Testis (tissue), 3 donors: ENCODE data around the gene GRID1. TPM values are rescaled to one million over a fixed set of nuclear protein-coding genes. Genes with fewer than 3 reads are reported as not detected.

ENCODE experiments used
- DNase-seq: peaks from one replicate; pipeline ENCODE4 v3.0.0-alpha.2; 2019
- H3K27ac ChIP-seq, 2 donors: fragments of 200-600 bp; sonication (generic); one replicate each; pipeline ENCODE4 v1.5.1; 2019
- H3K27me3 ChIP-seq: fragments of 200-600 bp; sonication (generic); one replicate; pipeline ENCODE4 v1.5.1; 2019
- H3K36me3 ChIP-seq: fragments of 200-600 bp; sonication (generic); one replicate; pipeline ENCODE4 v1.5.1; 2017; ENCODE audit warnings: low read depth; ENCODE audit errors: missing control alignments
- H3K4me1 ChIP-seq: fragments of 200-600 bp; sonication (generic); one replicate; pipeline ENCODE4 v1.5.1; 2019
- H3K4me3 ChIP-seq, 2 donors: fragments of 200-600 bp; sonication (generic); one replicate each; pipeline ENCODE4 v1.5.1; 2017 to 2019
- H3K9me3 ChIP-seq: fragments of 200-600 bp; sonication (generic); one replicate; pipeline ENCODE4 v1.5.1; 2017
- CTCF ChIP-seq, 3 experiments: fragments of 450-650 bp in 2 of 3; fragments of 200-600 bp in 1 of 3; sonication (generic) in 1 of 3; IDR thresholded peaks; one replicate each; pipeline ENCODE4 v1.5.1; 2016 to 2019; ENCODE audit warnings: antibody characterized with exemption in 3 of 3, mild to moderate bottlenecking in 2 of 3, moderate library complexity in 1 of 3
- POLR2A ChIP-seq: fragments of 450-650 bp; IDR thresholded peaks from one replicate; pipeline ENCODE4 v1.6.1; 2017; ENCODE audit warnings: antibody characterized with exemption, mild to moderate bottlenecking, moderate library complexity
- WGBS, 2 donors: methylation state at CpG; one replicate each; pipeline ENCODE4 v1.1.5; 2018; 5-methylcytosine and 5-hydroxymethylcytosine counted together
- intact Hi-C: fragments of 100-400 bp; cut with DNase I; formaldehyde crosslinking; loops from one replicate; pipeline ENCODE4 v1.15.1; 2023; ENCODE audit warnings: low total_unique reads
- polyA plus RNA-seq: library from polyadenylated mRNA; stranded (reverse); fragments of 350-450 nt; fragmentation: Illumina TruSeq; extraction: RNeasy Lipid Tissue Mini Kit (QIAGEN cat#74804); gene quantifications from one replicate; pipeline ENCODE4 v1.2.3, GENCODE V29; 2014; ENCODE audit warnings: low read depth, low replicate concordance; ENCODE audit not compliant: insufficient read depth
- total RNA-seq, 2 donors: library from RNA; depleted of rRNA; stranded (reverse); fragments of >200 nt; gene quantifications; one replicate each; pipeline ENCODE4 v1.2.3, GENCODE V29; 2016

The GRID1 gene
- total and polyA plus RNA-seq, 3 donors from 2014 or later = 7.4 to 16.7 (median 8.1) TPM

- no peak for TF ChIP-seq POLR2A
- no peak for TF ChIP-seq CTCF (IDR thresholded peaks at IDR 0.05)
- Histone ChIP-seq H3K27me3 (no peaks in the 10 kb centered on the region), H3K27ac (no peak overlapping the region), H3K4me3 (no peak overlapping the region), H3K4me1 (no peaks in the 10 kb centered on the region), H3K9me3 (no peaks in the 10 kb centered on the region), H3K36me3 (no peaks in the 10 kb centered on the region)
- intact Hi-C loops = no loop called here
- 89 to 100% methylated on average over 4 to 8 of the region's 8 CpGs for WGBS, 2 donors
- no peak for DNase-seq
These were observed 120.2 kb downstream of the GRID1 start for GRCh38 chr10:86246279-86246940.

- no peak for TF ChIP-seq CTCF (IDR thresholded peaks at IDR 0.05)
- no peak for TF ChIP-seq POLR2A
- no peaks in the 10 kb centered on the region for H3K9me3 ChIP-seq
- no peak overlapping the region for H3K4me3 ChIP-seq
- no peaks in the 10 kb centered on the region for H3K27me3 ChIP-seq
- WGBS, 2 donors = 97 to 98% methylated on average over 3 to 5 of the region's 5 CpGs
- no peak overlapping the region for H3K27ac ChIP-seq
- H3K4me1 ChIP-seq = no peaks in the 10 kb centered on the region
- DNase-seq = no peak
- H3K36me3 ChIP-seq = no peaks in the 10 kb centered on the region
- intact Hi-C loops = no loop called here
These were observed 121.6 kb downstream of the GRID1 start for GRCh38 chr10:86245015-86245394.

DNA sequence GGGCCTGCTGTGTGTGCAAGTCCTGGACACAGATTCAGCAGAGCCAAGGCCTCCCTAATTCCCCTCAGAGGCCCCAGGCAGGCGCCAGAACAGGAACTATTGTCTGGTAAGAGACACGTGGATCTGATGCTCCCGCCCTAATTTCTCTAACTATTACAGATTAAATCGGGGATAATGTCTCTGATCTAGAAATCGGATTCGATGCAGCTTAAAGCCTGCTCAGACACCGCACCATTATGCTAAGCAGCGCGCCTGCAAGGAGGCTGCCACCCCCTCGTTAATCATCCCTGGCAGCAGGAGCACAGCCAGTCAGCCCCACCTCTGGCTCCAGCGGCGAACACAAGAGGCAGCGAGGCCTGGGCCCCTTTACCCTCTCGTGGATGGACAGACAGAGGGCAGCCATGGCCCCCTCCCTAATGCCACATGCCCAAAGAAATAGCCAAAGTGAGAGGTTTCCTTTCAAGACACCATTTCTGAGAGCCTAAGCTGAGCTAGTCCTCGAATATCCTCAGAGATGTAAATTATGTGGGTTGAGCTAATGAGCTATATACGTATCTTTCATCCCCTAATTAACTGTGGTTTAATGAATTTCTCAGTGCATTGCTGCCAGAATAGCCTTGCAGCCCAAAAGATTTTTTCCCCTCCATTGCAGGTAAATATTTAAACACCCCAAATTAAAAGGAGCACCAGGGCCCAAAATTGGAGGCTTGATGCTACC is 122.1 kb downstream of the GRID1 start:
- Histone ChIP-seq H3K4me3 (no peak overlapping the region), H3K27ac (no peak overlapping the region), H3K36me3 (no peaks in the 10 kb centered on the region), H3K9me3 (no peaks in the 10 kb centered on the region), H3K4me1 (no peaks in the 10 kb centered on the region), H3K27me3 (no peaks in the 10 kb centered on the region)
- WGBS, 2 donors = 67 to 73% methylated on average over 13 to 16 of the region's 16 CpGs
- no peak for DNase-seq
- intact Hi-C loops = no loop called here
- TF ChIP-seq CTCF (IDR thresholded peaks at IDR 0.05) (no peak), POLR2A (no peak)

- 86 to 91% methylated on average over 10 of the region's 10 CpGs for WGBS, 2 donors
- no peak overlapping the region for H3K27ac ChIP-seq
- no peak for DNase-seq
These were observed 122.9 kb downstream of the GRID1 start for GRCh38 chr10:86243651-86244155.

More at GRCh38 chr10:86243651-86244155, 122.9 kb downstream of the GRID1 start:
- Histone ChIP-seq H3K4me3 (no peak overlapping the region), H3K27me3 (no peaks in the 10 kb centered on the region), H3K4me1 (no peaks in the 10 kb centered on the region), H3K9me3 (no peaks in the 10 kb centered on the region), H3K36me3 (no peaks in the 10 kb centered on the region)
- no peak for TF ChIP-seq CTCF (IDR thresholded peaks at IDR 0.05)
- TF ChIP-seq POLR2A = no peak
- intact Hi-C loops = no loop called here
